ENCODE measurements around the gene CDK16. TPM values are rescaled to one million over a fixed set of nuclear protein-coding genes. Genes with fewer than 3 reads are reported as not detected.

The CDK16 gene
- total RNA-seq, 1 donor from 2014 or later: 107 TPM

DNA sequence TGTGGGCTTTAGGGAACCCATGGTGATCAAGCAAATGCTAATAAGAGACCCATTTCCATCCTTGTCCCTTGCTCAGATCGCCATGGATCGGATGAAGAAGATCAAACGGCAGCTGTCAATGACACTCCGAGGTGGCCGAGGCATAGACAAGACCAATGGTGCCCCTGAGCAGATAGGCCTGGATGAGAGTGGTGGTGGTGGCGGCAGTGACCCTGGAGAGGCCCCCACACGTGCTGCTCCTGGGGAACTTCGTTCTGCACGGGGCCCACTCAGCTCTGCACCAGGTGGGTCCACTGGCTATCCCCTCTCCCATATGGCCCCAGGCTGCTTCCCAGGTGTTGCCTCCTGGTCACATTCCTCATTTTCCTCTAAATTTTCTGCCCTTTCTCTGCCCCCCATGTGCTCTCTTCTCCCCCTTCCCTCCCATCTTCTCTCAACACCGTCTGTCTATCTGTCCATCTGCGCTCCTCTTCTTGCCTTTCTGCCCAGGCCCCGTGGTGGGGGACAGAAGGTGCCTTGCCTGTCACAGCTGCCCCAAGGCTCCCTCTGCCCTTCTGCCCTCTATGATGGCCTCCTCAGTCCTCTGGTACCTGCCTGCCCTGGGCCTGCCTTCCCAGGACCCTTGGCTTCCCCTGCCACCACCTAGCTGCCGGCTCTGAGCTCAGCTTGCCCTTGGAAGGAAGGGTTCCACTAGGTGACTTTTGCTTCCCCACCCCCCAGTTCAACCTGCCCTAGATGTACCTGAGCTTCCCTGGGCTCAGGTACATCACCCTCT lies 5.2 kb downstream of the CDK16 start:
- no peak for DNase-seq (ENCODE audit: low read depth)
- no peak overlapping the region for H3K4me3 ChIP-seq (ENCODE audit: low read depth, low read length)
- TF ChIP-seq CTCF (IDR thresholded peaks at IDR 0.05; ENCODE audit: insufficient read depth, low read length, poor library complexity, severe bottlenecking): no peak

GRCh38 chrX:47224266-47224895 lies 5.9 kb downstream of the CDK16 start:
- no peak for TF ChIP-seq CTCF (IDR thresholded peaks at IDR 0.05; ENCODE audit: insufficient read depth, low read length, poor library complexity, severe bottlenecking)
- DNase-seq (ENCODE audit: low read depth): no peak
- Histone ChIP-seq H3K36me3 (ENCODE audit: control insufficient read depth, insufficient read depth, low read length) (peaks cover 3% of the 10 kb centered on the region), H3K4me3 (ENCODE audit: low read depth, low read length) (no peak overlapping the region), H3K27me3 (ENCODE audit: control insufficient read depth, insufficient read depth, low read length) (peaks cover 2% of the 10 kb centered on the region)

More for the DNA sequence above, 5.2 kb downstream of the CDK16 start:
- Histone ChIP-seq H3K27me3 (ENCODE audit: control insufficient read depth, insufficient read depth, low read length) (peaks cover 2% of the 10 kb centered on the region), H3K36me3 (ENCODE audit: control insufficient read depth, insufficient read depth, low read length) (peaks cover 2% of the 10 kb centered on the region)

DNA sequence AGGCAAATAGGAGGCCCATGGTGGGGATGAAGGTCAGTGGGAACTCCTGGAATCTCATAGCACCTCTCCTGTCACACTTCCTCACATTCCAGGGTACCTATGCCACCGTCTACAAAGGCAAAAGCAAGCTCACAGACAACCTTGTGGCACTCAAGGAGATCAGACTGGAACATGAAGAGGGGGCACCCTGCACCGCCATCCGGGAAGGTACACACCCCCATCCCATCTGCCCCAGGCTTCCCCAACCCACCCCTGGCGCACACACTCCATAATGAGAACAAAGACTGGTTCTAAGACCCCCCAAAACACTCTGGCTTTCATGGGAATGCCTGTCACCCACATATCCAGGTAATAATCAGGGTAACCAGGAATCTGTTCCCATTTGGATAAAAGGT lies 6.4 kb downstream of the CDK16 start:
- Histone ChIP-seq H3K4me3 (ENCODE audit: low read depth, low read length) (no peak overlapping the region), H3K36me3 (ENCODE audit: control insufficient read depth, insufficient read depth, low read length) (peaks cover 3% of the 10 kb centered on the region), H3K27me3 (ENCODE audit: control insufficient read depth, insufficient read depth, low read length) (peaks cover 2% of the 10 kb centered on the region)
- no peak for DNase-seq (ENCODE audit: low read depth)
- TF ChIP-seq CTCF (IDR thresholded peaks at IDR 0.05; ENCODE audit: insufficient read depth, low read length, poor library complexity, severe bottlenecking): no peak

DNA sequence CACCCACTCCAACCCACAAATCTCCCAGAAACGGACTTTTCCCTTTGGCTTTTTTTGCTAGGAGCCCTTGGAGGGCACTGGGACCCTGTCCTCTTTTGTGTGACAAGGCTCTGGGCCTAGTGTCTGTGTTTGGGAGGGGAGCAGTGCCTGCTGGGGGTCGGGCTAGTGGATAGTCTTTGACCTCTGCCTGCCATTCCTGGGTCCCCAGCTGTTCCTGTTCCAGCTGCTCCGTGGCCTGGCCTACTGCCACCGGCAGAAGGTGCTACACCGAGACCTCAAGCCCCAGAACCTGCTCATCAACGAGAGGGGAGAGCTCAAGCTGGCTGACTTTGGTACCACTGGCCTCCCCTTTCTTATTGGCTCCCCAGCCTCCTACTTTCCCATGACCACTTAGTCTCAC lies 7.6 kb downstream of the CDK16 start:
- H3K36me3 ChIP-seq (ENCODE audit: control insufficient read depth, insufficient read depth, low read length): peaks cover 3% of the 10 kb centered on the region
- peaks cover 2% of the 10 kb centered on the region for H3K27me3 ChIP-seq (ENCODE audit: control insufficient read depth, insufficient read depth, low read length)
- DNase-seq (ENCODE audit: low read depth): no peak
- H3K4me3 ChIP-seq (ENCODE audit: low read depth, low read length): no peak overlapping the region
- TF ChIP-seq CTCF (IDR thresholded peaks at IDR 0.05; ENCODE audit: insufficient read depth, low read length, poor library complexity, severe bottlenecking): no peak

DNA sequence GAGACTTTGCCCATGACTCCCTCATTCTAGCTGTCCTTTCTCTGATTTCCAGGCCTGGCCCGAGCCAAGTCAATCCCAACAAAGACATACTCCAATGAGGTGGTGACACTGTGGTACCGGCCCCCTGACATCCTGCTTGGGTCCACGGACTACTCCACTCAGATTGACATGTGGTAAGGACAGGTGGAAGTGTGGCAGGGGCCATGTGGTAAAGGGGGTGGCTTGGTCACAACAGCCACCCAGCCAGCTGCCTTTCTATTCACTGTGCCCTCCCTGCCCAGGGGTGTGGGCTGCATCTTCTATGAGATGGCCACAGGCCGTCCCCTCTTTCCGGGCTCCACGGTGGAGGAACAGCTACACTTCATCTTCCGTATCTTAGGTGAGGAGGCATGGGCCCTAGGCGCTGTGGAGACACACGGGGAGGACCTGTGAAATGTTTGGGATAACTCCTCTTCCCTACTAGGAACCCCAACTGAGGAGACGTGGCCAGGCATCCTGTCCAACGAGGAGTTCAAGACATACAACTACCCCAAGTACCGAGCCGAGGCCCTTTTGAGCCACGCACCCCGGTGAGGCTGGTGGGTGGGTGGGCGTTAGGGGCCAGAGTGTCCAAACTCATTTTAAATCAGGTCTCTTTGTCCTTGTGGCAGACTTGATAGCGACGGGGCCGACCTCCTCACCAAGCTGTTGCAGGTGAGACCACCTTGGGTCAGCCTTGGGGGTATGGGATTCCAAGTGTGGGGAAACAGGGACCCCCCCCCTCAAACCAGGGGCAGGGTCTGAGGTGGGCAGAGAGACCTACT lies 8.3 kb downstream of the CDK16 start:
- H3K27me3 ChIP-seq (ENCODE audit: control insufficient read depth, insufficient read depth, low read length): peaks cover 2% of the 10 kb centered on the region
- no peak for DNase-seq (ENCODE audit: low read depth)
- no peak for TF ChIP-seq CTCF (IDR thresholded peaks at IDR 0.05; ENCODE audit: insufficient read depth, low read length, poor library complexity, severe bottlenecking)
- H3K36me3 ChIP-seq (ENCODE audit: control insufficient read depth, insufficient read depth, low read length): peaks cover 3% of the 10 kb centered on the region
- H3K4me3 ChIP-seq (ENCODE audit: low read depth, low read length): no peak overlapping the region
